Stomach (tissue), 9 donors: ENCODE measurements around the gene DCTPP1. TPM values are rescaled to one million over a fixed set of nuclear protein-coding genes. Genes with fewer than 3 reads are reported as not detected.

ENCODE experiments used
- DNase-seq, 2 donors: peaks; one replicate each; pipeline versions ENCODE4 v3.0.0 to v3.0.0-alpha.2; 2013 to 2019
- H3K27ac ChIP-seq, 5 donors: fragments of 200-600 bp in 4 of 5; sonication (generic) in 4 of 5; one replicate each; pipeline ENCODE4 v1.5.1; 2013 to 2019; ENCODE audit warnings: mild to moderate bottlenecking in 1 of 5, moderate library complexity in 1 of 5
- H3K27me3 ChIP-seq, 3 donors: fragments of 200-600 bp; sonication (generic); one replicate each; pipeline ENCODE4 v1.5.1; 2017 to 2019; ENCODE audit warnings: mixed run types in 1 of 3
- H3K36me3 ChIP-seq, 4 donors: fragments of 200-600 bp; sonication (generic); 1 replicate in 3 of 4; 2 replicates in 1 of 4; pipeline ENCODE4 v1.5.1; 2016 to 2019
- H3K4me1 ChIP-seq, 4 donors: fragments of 200-600 bp; sonication (generic); one replicate each; pipeline ENCODE4 v1.5.1; 2016 to 2019
- H3K4me3 ChIP-seq, 4 donors: fragments of 200-600 bp; sonication (generic) in 3 of 4; one replicate each; pipeline ENCODE4 v1.5.1; 2016 to 2019; ENCODE audit warnings: mild to moderate bottlenecking in 1 of 4
- H3K9me3 ChIP-seq, 4 donors: fragments of 200-600 bp; sonication (generic); one replicate each; pipeline ENCODE4 v1.5.1; 2016 to 2019
- EP300 ChIP-seq: sonication (generic); formaldehyde crosslinking; IDR thresholded peaks from one replicate; pipeline ENCODE4 v1.6.1; 2017; ENCODE audit warnings: antibody characterized with exemption
- POLR2A ChIP-seq, 4 donors: fragments of 450-650 bp; IDR thresholded peaks; one replicate each; pipeline ENCODE4 v1.6.1; 2016; ENCODE audit warnings: antibody characterized with exemption in 4 of 4, control low read depth in 2 of 4, mild to moderate bottlenecking in 1 of 4, moderate library complexity in 1 of 4
- POLR2AphosphoS5 ChIP-seq, 3 donors: sonication (generic); formaldehyde crosslinking; IDR thresholded peaks; one replicate each; pipeline ENCODE4 v1.6.1; 2016; ENCODE audit warnings: antibody characterized with exemption in 3 of 3
- WGBS, 5 donors: extraction: QIAGEN DNeasy Blood & Tissue Kit in 3 of 5; methylation state at CpG; one replicate each; pipeline versions ENCODE4 v1.1.5 to v1.1.7; 2013 to 2018; 5-methylcytosine and 5-hydroxymethylcytosine counted together
- intact Hi-C: fragments of 100-400 bp; cut with DNase I; formaldehyde crosslinking; loops from one replicate; pipeline ENCODE4 v1.15.1; 2023; ENCODE audit warnings: low total_unique reads
- polyA plus RNA-seq, 3 donors: library from polyadenylated mRNA; stranded (reverse); fragments of 200-250 nt; gene quantifications; one replicate each; pipeline ENCODE4 v1.2.3, GENCODE V29; 2013
- total RNA-seq, 5 donors: library from RNA; depleted of rRNA; stranded (reverse); fragments of >200 nt; gene quantifications; one replicate each; pipeline versions ENCODE4 v1.1.0 to v1.2.3, GENCODE V29; 2014 to 2016
- TF ChIP-seq, protein P1 (sequence below), 7 experiments: fragments of 450-650 bp in 4 of 7; fragments of 200-600 bp in 3 of 7; sonication (generic) in 3 of 7; IDR thresholded peaks; one replicate each; pipeline ENCODE4 v1.5.1; 2016 to 2019; ENCODE audit warnings: antibody characterized with exemption in 7 of 7, control low read depth in 2 of 7, mild to moderate bottlenecking in 1 of 7
- donor health status: healthy with polysubstance abuse.
- donor health status: Bipolar disorder and iron deficiency.
- donor health status: healthy.

DCTPP1 gene
- total and polyA plus RNA-seq, 8 donors, result 15.5 to 50.2 (median 35.9) TPM; not detected in 1

DNA sequence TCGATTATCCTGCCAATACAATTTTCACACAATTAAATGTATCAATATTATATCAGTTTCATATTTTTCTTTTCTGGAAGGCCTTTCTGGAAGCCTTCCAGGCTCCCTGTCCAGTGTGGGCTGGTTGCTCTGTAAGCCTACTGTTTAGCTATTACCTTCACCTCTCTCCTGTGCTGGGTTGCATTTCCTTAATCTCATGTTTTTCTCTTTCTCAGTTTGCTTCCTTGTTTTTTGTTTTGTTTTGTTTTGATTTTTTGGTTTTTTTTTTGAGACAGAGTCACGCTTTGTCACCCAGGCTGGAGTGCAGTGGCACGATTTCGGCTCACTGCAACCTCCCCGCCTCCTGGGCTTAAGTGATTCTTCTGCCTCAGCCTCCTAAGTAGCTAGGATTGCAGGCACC, 9.0 kb upstream of the DCTPP1 start:
- no peaks in the 10 kb centered on the region for H3K9me3 ChIP-seq
- no peak for DNase-seq
- no peaks in the 10 kb centered on the region for H3K27me3 ChIP-seq
- intact Hi-C loops, result loop anchor here (10.0 kb wide), 1 partner anchor 86 kb away; the partner anchor contains the start of gene ZNF768
- H3K4me3 ChIP-seq, result no peak overlapping the region
- H3K27ac ChIP-seq, result no peak overlapping the region
- peaks cover 0 to 14% (median 11%) of the 10 kb centered on the region in 4 donors for H3K36me3 ChIP-seq
- WGBS, 5 donors, result 80 to 90% (median 85%) methylated on average over 5 of the region's 5 CpGs
- H3K4me1 ChIP-seq, result peaks cover 1 to 21% (median 13%) of the 10 kb centered on the region in 4 donors
- TF ChIP-seq POLR2AphosphoS5 (IDR thresholded peaks at IDR 0.05) (no peak), POLR2A (IDR thresholded peaks at IDR 0.05) (no peak), EP300 (no peak)
- TF ChIP-seq, protein P1, sequence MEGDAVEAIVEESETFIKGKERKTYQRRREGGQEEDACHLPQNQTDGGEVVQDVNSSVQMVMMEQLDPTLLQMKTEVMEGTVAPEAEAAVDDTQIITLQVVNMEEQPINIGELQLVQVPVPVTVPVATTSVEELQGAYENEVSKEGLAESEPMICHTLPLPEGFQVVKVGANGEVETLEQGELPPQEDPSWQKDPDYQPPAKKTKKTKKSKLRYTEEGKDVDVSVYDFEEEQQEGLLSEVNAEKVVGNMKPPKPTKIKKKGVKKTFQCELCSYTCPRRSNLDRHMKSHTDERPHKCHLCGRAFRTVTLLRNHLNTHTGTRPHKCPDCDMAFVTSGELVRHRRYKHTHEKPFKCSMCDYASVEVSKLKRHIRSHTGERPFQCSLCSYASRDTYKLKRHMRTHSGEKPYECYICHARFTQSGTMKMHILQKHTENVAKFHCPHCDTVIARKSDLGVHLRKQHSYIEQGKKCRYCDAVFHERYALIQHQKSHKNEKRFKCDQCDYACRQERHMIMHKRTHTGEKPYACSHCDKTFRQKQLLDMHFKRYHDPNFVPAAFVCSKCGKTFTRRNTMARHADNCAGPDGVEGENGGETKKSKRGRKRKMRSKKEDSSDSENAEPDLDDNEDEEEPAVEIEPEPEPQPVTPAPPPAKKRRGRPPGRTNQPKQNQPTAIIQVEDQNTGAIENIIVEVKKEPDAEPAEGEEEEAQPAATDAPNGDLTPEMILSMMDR (IDR thresholded peaks at IDR 0.05), result no peak

DNA sequence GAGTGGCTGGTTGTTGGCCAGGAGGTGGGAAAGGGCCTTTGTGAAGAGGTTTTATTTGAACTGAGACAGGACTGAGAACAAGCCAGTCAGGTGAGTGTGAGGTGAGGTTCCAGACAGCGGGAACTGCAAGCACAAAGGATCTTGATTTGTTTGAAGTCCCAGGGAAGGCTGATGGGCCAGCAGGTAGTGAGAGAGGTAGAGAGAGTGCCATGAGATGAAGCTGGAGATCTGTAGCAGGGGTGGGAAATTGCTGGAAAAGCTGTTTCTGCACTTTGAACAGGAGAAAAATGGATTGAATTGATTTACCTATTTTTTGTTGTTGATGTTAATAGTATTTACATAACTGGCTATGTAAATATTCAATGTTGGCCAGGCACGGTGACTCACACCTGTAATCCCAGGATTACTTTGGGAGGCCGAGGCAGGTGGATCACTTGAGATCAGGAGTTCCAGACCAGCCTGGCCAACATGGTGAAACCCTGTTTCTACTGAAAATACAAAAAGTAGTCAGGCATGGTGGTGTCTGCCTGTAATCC, 7.7 kb upstream of the DCTPP1 start:
- Histone ChIP-seq H3K27ac (peak overlapping the region in 1 of 5 donors; percentile 30), H3K4me3 (no peak overlapping the region), H3K27me3 (no peaks in the 10 kb centered on the region), H3K9me3 (no peaks in the 10 kb centered on the region), H3K4me1 (peaks cover 0 to 9% (median 2%) of the 10 kb centered on the region in 4 donors), H3K36me3 (peaks cover 0 to 3% (median 1%) of the 10 kb centered on the region in 4 donors)
- peak; percentile 45 to 47 for DNase-seq
- TF ChIP-seq EP300, result no peak
- TF ChIP-seq, protein P1 (IDR thresholded peaks at IDR 0.05), result no peak
- no peak for TF ChIP-seq POLR2AphosphoS5 (IDR thresholded peaks at IDR 0.05)
- TF ChIP-seq POLR2A (IDR thresholded peaks at IDR 0.05), result no peak
- intact Hi-C loops, result loop anchor here (10.0 kb wide), 1 partner anchor 87 kb away; the partner anchor contains the start of gene ZNF768
- WGBS, 5 donors, result 24 to 47% (median 37%) methylated on average over 3 of the region's 3 CpGs

DNA sequence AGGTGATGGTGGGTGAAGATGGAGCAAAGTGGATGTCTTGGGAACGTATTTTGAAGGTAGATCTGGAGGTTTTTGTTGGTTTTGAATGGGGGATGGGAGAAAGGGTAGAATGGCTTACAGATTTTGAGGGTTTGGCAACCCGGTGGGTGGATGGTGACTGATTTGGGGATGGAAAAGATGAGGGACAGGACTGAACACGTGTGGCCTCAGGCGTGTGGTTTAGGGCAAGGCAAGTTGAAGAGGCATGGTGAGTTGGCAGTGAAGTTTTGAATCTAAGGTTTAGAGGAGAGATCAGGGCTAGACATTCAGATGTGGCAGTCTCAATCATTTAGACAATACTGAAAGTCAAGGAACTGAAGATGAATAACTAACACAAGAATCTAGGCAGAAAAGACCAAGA, 5.0 kb upstream of the DCTPP1 start:
- no peaks in the 10 kb centered on the region for H3K27me3 ChIP-seq
- H3K4me3 ChIP-seq, result no peak overlapping the region
- DNase-seq, result no peak
- 58 to 79% (median 73%) methylated on average over 4 of the region's 4 CpGs for WGBS, 5 donors
- H3K27ac ChIP-seq, result no peak overlapping the region
- TF ChIP-seq POLR2A (IDR thresholded peaks at IDR 0.05) (no peak), EP300 (no peak), POLR2AphosphoS5 (IDR thresholded peaks at IDR 0.05) (no peak)
- TF ChIP-seq, protein P1 (IDR thresholded peaks at IDR 0.05), result no peak
- no peaks in the 10 kb centered on the region for H3K36me3 ChIP-seq
- H3K9me3 ChIP-seq, result no peaks in the 10 kb centered on the region
- H3K4me1 ChIP-seq, result peaks cover 0 to 16% (median 7%) of the 10 kb centered on the region in 4 donors
- intact Hi-C loops, result loop anchor here (10.0 kb wide), 1 partner anchor 90 kb away; the partner anchor contains the start of gene ZNF768

DNA sequence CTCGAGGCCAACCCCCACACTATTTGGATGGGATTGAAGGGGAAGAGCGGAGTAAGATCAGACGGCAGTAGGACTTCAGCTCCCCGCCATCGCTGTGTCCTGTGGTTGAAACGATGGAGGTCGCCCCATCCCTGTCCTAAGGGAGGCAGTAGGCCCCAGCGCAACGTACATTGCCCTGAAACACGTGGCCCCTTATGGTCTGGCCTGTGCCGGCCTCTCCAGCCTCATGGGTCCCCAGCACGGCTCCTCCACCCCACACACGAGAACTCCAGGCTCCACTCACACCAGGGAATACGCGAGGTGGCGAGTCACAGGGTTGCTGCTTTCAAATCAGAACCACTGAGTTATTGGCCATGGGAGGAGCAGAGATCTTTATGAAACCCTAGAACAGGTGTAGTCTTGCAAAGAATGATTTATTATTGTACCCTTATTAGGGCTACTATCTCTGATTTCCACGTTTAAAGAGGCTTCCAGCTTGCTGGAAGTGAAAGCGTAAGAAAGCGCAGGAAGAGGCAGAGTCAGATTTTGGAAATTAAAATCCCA, 669 bp upstream of the DCTPP1 start:
- peaks cover 9 to 25% (median 25%) of the 10 kb centered on the region in 4 donors for H3K4me1 ChIP-seq
- H3K27ac ChIP-seq, result peak overlapping the region; percentile 25 to 90 (median 85)
- peaks cover 0 to 18% (median 16%) of the 10 kb centered on the region in 4 donors for H3K36me3 ChIP-seq
- TF ChIP-seq POLR2A (IDR thresholded peaks at IDR 0.05) (no peak), POLR2AphosphoS5 (IDR thresholded peaks at IDR 0.05) (no peak), EP300 (no peak)
- TF ChIP-seq, protein P1 (IDR thresholded peaks at IDR 0.05), result peak in 2 of 7 experiments; percentile 4 to 45
- H3K9me3 ChIP-seq, result no peaks in the 10 kb centered on the region
- 52 to 57% (median 55%) methylated on average over 15 to 19 of the region's 19 CpGs for WGBS, 5 donors
- no peaks in the 10 kb centered on the region for H3K27me3 ChIP-seq
- DNase-seq, result no peak
- peak overlapping the region; percentile 69 to 82 (median 74) for H3K4me3 ChIP-seq
- intact Hi-C loops, result loop anchor here (10.0 kb wide), 1 partner anchor 94 kb away; the partner anchor contains the start of gene ZNF768
